ENCODE measurements around the gene AP2A1.
"Not testable (repeated sequence)": the region's sequence is repeated elsewhere in the genome, so short reads cannot be mapped to it uniquely, and the experiment has no call there.

The AP2A1 gene

GRCh38 chr19:49818649-49819370 lies 52.0 kb downstream of the AP2A1 start:
- Mint-ChIP-seq H3K27me3 (no peaks in the 10 kb centered on the region), H3K4me1 (ENCODE audit: low read depth) (peaks cover 39% of the 10 kb centered on the region), H3K36me3 (ENCODE audit: low read depth) (peaks cover 59% of the 10 kb centered on the region), H3K4me3 (peak overlapping the region; percentile 99), H3K9me3 (no peaks in the 10 kb centered on the region), H3K27ac (peak overlapping the region; percentile 98)
- intact Hi-C loops (cut with micrococcal nuclease), result loop anchor here (5.0 kb wide), 1 partner anchor 48 kb away; the partner anchor contains the start of gene PNKP

GRCh38 chr19:49819452-49820115 lies 52.8 kb downstream of the AP2A1 start:
- not testable (repeated sequence) for H3K9me3 Mint-ChIP-seq, H3K27me3 Mint-ChIP-seq
- peaks cover 38% of the 10 kb centered on the region for H3K4me1 Mint-ChIP-seq (ENCODE audit: low read depth)
- intact Hi-C loops (cut with micrococcal nuclease), result loop anchor here (5.0 kb wide), 1 partner anchor 48 kb away; the partner anchor contains the start of gene PNKP
- peak overlapping the region; percentile 99 for H3K4me3 Mint-ChIP-seq
- H3K36me3 Mint-ChIP-seq (ENCODE audit: low read depth), result peaks cover 67% of the 10 kb centered on the region
- H3K27ac Mint-ChIP-seq, result peak overlapping the region; percentile 98

- Mint-ChIP-seq H3K9me3 (no peaks in the 10 kb centered on the region), H3K4me3 (no peak overlapping the region), H3K36me3 (ENCODE audit: low read depth) (peaks cover 72% of the 10 kb centered on the region), H3K27ac (no peak overlapping the region), H3K27me3 (no peaks in the 10 kb centered on the region), H3K4me1 (ENCODE audit: low read depth) (peaks cover 36% of the 10 kb centered on the region)
- intact Hi-C loops (cut with micrococcal nuclease), result no loop called here
Observed at GRCh38 chr19:49820125-49820524, 53.3 kb downstream of the AP2A1 start.

GRCh38 chr19:49823472-49823871 lies 56.7 kb downstream of the AP2A1 start:
- no peak overlapping the region for H3K27ac Mint-ChIP-seq
- intact Hi-C loops (cut with micrococcal nuclease), result no loop called here
- H3K4me1 Mint-ChIP-seq (ENCODE audit: low read depth), result peaks cover 30% of the 10 kb centered on the region
- no peak overlapping the region for H3K4me3 Mint-ChIP-seq
- no peaks in the 10 kb centered on the region for H3K9me3 Mint-ChIP-seq
- H3K27me3 Mint-ChIP-seq, result no peaks in the 10 kb centered on the region
- H3K36me3 Mint-ChIP-seq (ENCODE audit: low read depth), result peaks cover 93% of the 10 kb centered on the region

GRCh38 chr19:49824662-49825061 lies 57.9 kb downstream of the AP2A1 start:
- Mint-ChIP-seq H3K27me3 (no peaks in the 10 kb centered on the region), H3K4me3 (no peak overlapping the region), H3K27ac (no peak overlapping the region), H3K36me3 (ENCODE audit: low read depth) (peaks cover 93% of the 10 kb centered on the region), H3K4me1 (ENCODE audit: low read depth) (peaks cover 19% of the 10 kb centered on the region), H3K9me3 (no peaks in the 10 kb centered on the region)
- intact Hi-C loops (cut with micrococcal nuclease), result no loop called here

GRCh38 chr19:49827034-49827433 lies 60.2 kb downstream of the AP2A1 start:
- H3K9me3 Mint-ChIP-seq, result no peaks in the 10 kb centered on the region
- peaks cover 33% of the 10 kb centered on the region for H3K4me1 Mint-ChIP-seq (ENCODE audit: low read depth)
- no peak overlapping the region for H3K4me3 Mint-ChIP-seq
- H3K27me3 Mint-ChIP-seq, result no peaks in the 10 kb centered on the region
- intact Hi-C loops (cut with micrococcal nuclease), result no loop called here
- no peak overlapping the region for H3K27ac Mint-ChIP-seq
- H3K36me3 Mint-ChIP-seq (ENCODE audit: low read depth), result peaks cover 100% of the 10 kb centered on the region

- Mint-ChIP-seq H3K27me3 (no peaks in the 10 kb centered on the region), H3K4me1 (ENCODE audit: low read depth) (peaks cover 31% of the 10 kb centered on the region), H3K36me3 (ENCODE audit: low read depth) (peaks cover 100% of the 10 kb centered on the region), H3K27ac (no peak overlapping the region), H3K9me3 (no peaks in the 10 kb centered on the region), H3K4me3 (no peak overlapping the region)
- intact Hi-C loops (cut with micrococcal nuclease), result no loop called here
Observed at GRCh38 chr19:49829200-49829599, 62.4 kb downstream of the AP2A1 start.

GRCh38 chr19:49829721-49830120 lies 62.9 kb downstream of the AP2A1 start:
- Mint-ChIP-seq H3K36me3 (ENCODE audit: low read depth) (peaks cover 100% of the 10 kb centered on the region), H3K4me1 (ENCODE audit: low read depth) (peaks cover 29% of the 10 kb centered on the region), H3K9me3 (no peaks in the 10 kb centered on the region), H3K4me3 (no peak overlapping the region), H3K27me3 (no peaks in the 10 kb centered on the region), H3K27ac (no peak overlapping the region)
- intact Hi-C loops (cut with micrococcal nuclease), result no loop called here

GRCh38 chr19:49830766-49831165 lies 64.0 kb downstream of the AP2A1 start:
- H3K27ac Mint-ChIP-seq, result no peak overlapping the region
- peaks cover 29% of the 10 kb centered on the region for H3K4me1 Mint-ChIP-seq (ENCODE audit: low read depth)
- H3K4me3 Mint-ChIP-seq, result no peak overlapping the region
- no peaks in the 10 kb centered on the region for H3K9me3 Mint-ChIP-seq
- peaks cover 100% of the 10 kb centered on the region for H3K36me3 Mint-ChIP-seq (ENCODE audit: low read depth)
- intact Hi-C loops (cut with micrococcal nuclease), result no loop called here
- H3K27me3 Mint-ChIP-seq, result no peaks in the 10 kb centered on the region

GRCh38 chr19:49831592-49831991 lies 64.8 kb downstream of the AP2A1 start:
- intact Hi-C loops (cut with micrococcal nuclease), result no loop called here
- Mint-ChIP-seq H3K27me3 (no peaks in the 10 kb centered on the region), H3K9me3 (no peaks in the 10 kb centered on the region), H3K4me3 (no peak overlapping the region), H3K4me1 (ENCODE audit: low read depth) (peaks cover 29% of the 10 kb centered on the region), H3K27ac (no peak overlapping the region), H3K36me3 (ENCODE audit: low read depth) (peaks cover 100% of the 10 kb centered on the region)

GRCh38 chr19:49832556-49832955 lies 65.8 kb downstream of the AP2A1 start:
- intact Hi-C loops (cut with micrococcal nuclease), result no loop called here
- Mint-ChIP-seq H3K4me1 (ENCODE audit: low read depth) (peaks cover 29% of the 10 kb centered on the region), H3K9me3 (no peaks in the 10 kb centered on the region), H3K36me3 (ENCODE audit: low read depth) (peaks cover 100% of the 10 kb centered on the region), H3K4me3 (no peak overlapping the region), H3K27ac (no peak overlapping the region), H3K27me3 (no peaks in the 10 kb centered on the region)

GRCh38 chr19:49833599-49833998 lies 66.8 kb downstream of the AP2A1 start:
- no peak overlapping the region for H3K27ac Mint-ChIP-seq
- intact Hi-C loops (cut with micrococcal nuclease), result no loop called here
- peaks cover 100% of the 10 kb centered on the region for H3K36me3 Mint-ChIP-seq (ENCODE audit: low read depth)
- H3K4me1 Mint-ChIP-seq (ENCODE audit: low read depth), result peaks cover 29% of the 10 kb centered on the region
- H3K4me3 Mint-ChIP-seq, result no peak overlapping the region
- no peaks in the 10 kb centered on the region for H3K27me3 Mint-ChIP-seq
- no peaks in the 10 kb centered on the region for H3K9me3 Mint-ChIP-seq

- Mint-ChIP-seq H3K4me3 (no peak overlapping the region), H3K9me3 (no peaks in the 10 kb centered on the region), H3K36me3 (ENCODE audit: low read depth) (peaks cover 100% of the 10 kb centered on the region), H3K4me1 (ENCODE audit: low read depth) (peaks cover 27% of the 10 kb centered on the region), H3K27ac (no peak overlapping the region), H3K27me3 (no peaks in the 10 kb centered on the region)
- intact Hi-C loops (cut with micrococcal nuclease), result no loop called here
Observed at GRCh38 chr19:49835562-49835961, 68.8 kb downstream of the AP2A1 start.

GRCh38 chr19:49836176-49837008 lies 69.6 kb downstream of the AP2A1 start:
- Mint-ChIP-seq H3K27me3 (no peaks in the 10 kb centered on the region), H3K27ac (no peak overlapping the region), H3K9me3 (no peaks in the 10 kb centered on the region), H3K4me3 (no peak overlapping the region), H3K36me3 (ENCODE audit: low read depth) (peaks cover 97% of the 10 kb centered on the region), H3K4me1 (ENCODE audit: low read depth) (peaks cover 23% of the 10 kb centered on the region)
- intact Hi-C loops (cut with micrococcal nuclease), result no loop called here

All from dendritic cell treated with granulocyte-macrophage colony-stimulating factor and Interleukin-4, amounts not matched to agents 40 ng/mL and 50 ng/mL, for 4 days (primary cell).